GM20431 (cell line): ENCODE results near the gene TBC1D17.

ENCODE experiments used
- in situ Hi-C: fragments of 300-500 bp; cut with MseI, MboI; formaldehyde crosslinking; loops from one replicate; pipeline ENCODE4 v1.15.0; 2020; ENCODE audit warnings: low sequenced_read_pairs; ENCODE audit not compliant: unreplicated experiment

The TBC1D17 gene

GRCh38 chr19:49889038-49889686 lies 11.7 kb downstream of the TBC1D17 start:
- in situ Hi-C loops: no loop called here

- in situ Hi-C loops: no loop called here
Observed at GRCh38 chr19:49889687-49890348, 12.3 kb downstream of the TBC1D17 start.

GRCh38 chr19:49890349-49891311 lies 13.1 kb downstream of the TBC1D17 start:
- in situ Hi-C loops: no loop called here

GRCh38 chr19:49891393-49891792 lies 13.9 kb downstream of the TBC1D17 start:
- in situ Hi-C loops: no loop called here

GRCh38 chr19:49892716-49893115 lies 15.2 kb downstream of the TBC1D17 start:
- in situ Hi-C loops: no loop called here

GRCh38 chr19:49894011-49894664 lies 16.6 kb downstream of the TBC1D17 start:
- in situ Hi-C loops: no loop called here

- in situ Hi-C loops: no loop called here
Observed at GRCh38 chr19:49894879-49895565, 17.5 kb downstream of the TBC1D17 start.

GRCh38 chr19:49895566-49896297 lies 18.2 kb downstream of the TBC1D17 start:
- in situ Hi-C loops: no loop called here

GRCh38 chr19:49896863-49897621 lies 19.5 kb downstream of the TBC1D17 start, which contains the start of gene IL4I1:
TSS of gene IL4I1 (minus strand) at chr19:49896887. CDS start at chr19:49896160, 727 bp downstream.
- in situ Hi-C loops: no loop called here

- in situ Hi-C loops: no loop called here
Observed at GRCh38 chr19:49904136-49904535, 26.6 kb downstream of the TBC1D17 start.

- in situ Hi-C loops: no loop called here
Observed at GRCh38 chr19:49906879-49907564, 29.5 kb downstream of the TBC1D17 start.

GRCh38 chr19:49907745-49908446 lies 30.4 kb downstream of the TBC1D17 start:
- in situ Hi-C loops: no loop called here

- in situ Hi-C loops: no loop called here
Observed at GRCh38 chr19:49908480-49909420, 31.2 kb downstream of the TBC1D17 start.

GRCh38 chr19:49910179-49910578 lies 32.7 kb downstream of the TBC1D17 start:
- in situ Hi-C loops: no loop called here

GRCh38 chr19:49911381-49912145 lies 34.1 kb downstream of the TBC1D17 start:
- in situ Hi-C loops: no loop called here
